ENCODE results near the gene HECTD3. TPM values are rescaled to one million over a fixed set of nuclear protein-coding genes. Genes with fewer than 3 reads are reported as not detected.

The HECTD3 gene
- total RNA-seq, 2 donors from 2014 or later, result 40.4 to 66.3 TPM

- Histone ChIP-seq H3K4me3 (no peak overlapping the region), H3K27me3 (replicated peaks; ENCODE audit: insufficient read depth) (no peaks in the 10 kb centered on the region), H3K27ac (no peak overlapping the region), H3K4me1 (ENCODE audit: control insufficient read depth in 1 of 2, low read depth in 2 of 2) (peaks cover 17 to 42% of the 10 kb centered on the region in 2 donors), H3K36me3 (peaks cover 3% of the 10 kb centered on the region), H3K9me3 (no peaks in the 10 kb centered on the region)
- TF ChIP-seq CTCF (IDR thresholded peaks at IDR 0.05), result peak; percentile 90
- ATAC-seq (ENCODE audit: insufficient number of reproducible peaks, low FRiP score, low read depth) (peak; percentile 13), DNase-seq (ENCODE audit: low spot score) (peak; percentile 53)
Measured at GRCh38 chr1:45014321-45015028, 3.4 kb upstream of the HECTD3 start.

- Histone ChIP-seq H3K27me3 (replicated peaks; ENCODE audit: insufficient read depth) (no peaks in the 10 kb centered on the region), H3K9me3 (no peaks in the 10 kb centered on the region), H3K4me1 (ENCODE audit: control insufficient read depth in 1 of 2, low read depth in 2 of 2) (peaks cover 19 to 48% of the 10 kb centered on the region in 2 donors), H3K36me3 (peaks cover 11% of the 10 kb centered on the region), H3K27ac (no peak overlapping the region), H3K4me3 (no peak overlapping the region)
- ATAC-seq (ENCODE audit: insufficient number of reproducible peaks, low FRiP score, low read depth) (no peak), DNase-seq (ENCODE audit: low spot score) (no peak)
- no peak for TF ChIP-seq CTCF (IDR thresholded peaks at IDR 0.05)
Measured at GRCh38 chr1:45013551-45014209, 2.6 kb upstream of the HECTD3 start.

- H3K4me1 ChIP-seq (ENCODE audit: control insufficient read depth in 1 of 2, low read depth in 2 of 2), result peaks cover 19 to 48% of the 10 kb centered on the region in 2 donors
- peak overlapping the region; percentile 96 for H3K4me3 ChIP-seq
- no peak for DNase-seq (ENCODE audit: low spot score)
- H3K9me3 ChIP-seq, result no peaks in the 10 kb centered on the region
- no peak for ATAC-seq (ENCODE audit: insufficient number of reproducible peaks, low FRiP score, low read depth)
- TF ChIP-seq CTCF (IDR thresholded peaks at IDR 0.05), result no peak
- H3K27ac ChIP-seq, result peak overlapping the region; percentile 69 to 84
- no peaks in the 10 kb centered on the region for H3K27me3 ChIP-seq (replicated peaks; ENCODE audit: insufficient read depth)
- peaks cover 20% of the 10 kb centered on the region for H3K36me3 ChIP-seq
Measured at GRCh38 chr1:45012639-45013278, 1.6 kb upstream of the HECTD3 start.

GRCh38 chr1:45011837-45012638 lies 914 bp upstream of the HECTD3 start, which contains the start of gene UROD:
Gene UROD, plus strand, starts transcription at chr1:45012254. Its CDS starts 12 bp downstream, at chr1:45012266.
- no peaks in the 10 kb centered on the region for H3K9me3 ChIP-seq
- H3K4me1 ChIP-seq (ENCODE audit: control insufficient read depth in 1 of 2, low read depth in 2 of 2), result peaks cover 19 to 48% of the 10 kb centered on the region in 2 donors
- TF ChIP-seq CTCF (IDR thresholded peaks at IDR 0.05), result no peak
- DNase-seq (ENCODE audit: low spot score) (peak; percentile 79), ATAC-seq (ENCODE audit: insufficient number of reproducible peaks, low FRiP score, low read depth) (peak; percentile 85)
- peaks cover 27% of the 10 kb centered on the region for H3K36me3 ChIP-seq
- H3K27me3 ChIP-seq (replicated peaks; ENCODE audit: insufficient read depth), result no peaks in the 10 kb centered on the region
- H3K4me3 ChIP-seq, result peak within 1 kb of the TSS; percentile 96
- peak within 1 kb of the TSS; percentile 69 to 84 for H3K27ac ChIP-seq
